Putamen (tissue), 1 donor: ENCODE measurements around the gene TMEM248.
A peak's percentile ranks its signal among the peaks of the same experiment; 100 is the strongest.
"Not testable (repeated sequence)": the region's sequence is repeated elsewhere in the genome, so short reads cannot be mapped to it uniquely, and the experiment has no call there.

ENCODE experiments used
- DNase-seq: peaks from one replicate; pipeline ENCODE4 v3.0.0-alpha.2; 2016; ENCODE audit warnings: low spot score

The TMEM248 gene

DNA sequence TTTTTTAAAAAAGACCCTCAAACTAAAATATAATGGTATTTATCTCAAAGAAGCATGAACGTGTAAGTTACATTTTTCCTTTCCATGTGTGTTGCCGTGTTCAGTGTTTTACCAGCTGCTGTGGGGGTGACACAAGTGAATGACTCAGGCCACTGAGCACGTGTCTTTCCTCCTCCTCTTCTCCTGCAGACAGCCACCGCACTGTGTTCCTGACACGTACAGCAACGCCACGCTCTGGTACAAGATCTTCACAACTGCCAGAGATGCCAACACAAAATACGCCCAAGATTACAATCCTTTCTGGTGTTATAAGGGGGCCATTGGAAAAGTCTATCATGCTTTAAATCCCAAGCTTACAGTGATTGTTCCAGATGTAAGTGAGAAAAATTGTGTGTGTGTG, 29.7 kb downstream of the TMEM248 start:
- peak; percentile 80 for DNase-seq

- DNase-seq: no peak
Observed at GRCh38 chr7:66952343-66953043, 31.5 kb downstream of the TMEM248 start.

GRCh38 chr7:66953044-66953427, 32.0 kb downstream of the TMEM248 start:
- no peak for DNase-seq

DNA sequence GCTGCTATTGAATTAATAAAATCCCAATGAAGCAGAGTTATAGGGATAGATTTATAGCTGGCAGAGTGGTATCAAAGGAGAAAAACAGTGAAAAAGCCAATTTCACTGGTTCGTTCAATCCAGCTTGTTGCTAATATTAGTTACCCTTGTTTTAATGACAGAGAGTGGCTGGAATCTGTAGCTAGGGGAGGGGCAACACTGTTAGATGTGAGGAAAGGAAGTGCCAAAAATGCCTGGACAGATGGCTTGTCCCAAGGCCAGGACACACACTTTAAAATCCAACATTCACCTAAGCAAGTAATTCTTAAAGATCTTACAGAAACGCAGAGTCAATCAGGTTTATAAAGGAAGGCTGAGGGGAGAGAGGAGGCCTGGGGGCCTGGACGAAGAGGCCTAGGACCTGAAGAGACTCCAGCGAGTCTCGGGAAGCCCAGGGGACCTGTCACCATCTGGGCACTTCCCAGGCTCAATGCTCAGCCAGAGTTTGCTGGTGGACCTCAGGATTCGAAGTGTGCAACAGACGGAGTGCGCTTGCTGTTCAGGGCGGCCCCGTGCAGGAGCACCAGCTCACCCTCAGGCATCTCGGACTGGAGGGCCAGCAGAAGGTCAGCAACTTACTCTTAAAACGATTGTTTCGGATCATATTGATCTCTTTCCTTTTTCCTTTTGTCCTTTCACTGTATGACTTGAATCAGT, 36.7 kb downstream of the TMEM248 start:
- DNase-seq: no peak

- no peak for DNase-seq
Observed at GRCh38 chr7:66958538-66959350, 37.7 kb downstream of the TMEM248 start.

DNA sequence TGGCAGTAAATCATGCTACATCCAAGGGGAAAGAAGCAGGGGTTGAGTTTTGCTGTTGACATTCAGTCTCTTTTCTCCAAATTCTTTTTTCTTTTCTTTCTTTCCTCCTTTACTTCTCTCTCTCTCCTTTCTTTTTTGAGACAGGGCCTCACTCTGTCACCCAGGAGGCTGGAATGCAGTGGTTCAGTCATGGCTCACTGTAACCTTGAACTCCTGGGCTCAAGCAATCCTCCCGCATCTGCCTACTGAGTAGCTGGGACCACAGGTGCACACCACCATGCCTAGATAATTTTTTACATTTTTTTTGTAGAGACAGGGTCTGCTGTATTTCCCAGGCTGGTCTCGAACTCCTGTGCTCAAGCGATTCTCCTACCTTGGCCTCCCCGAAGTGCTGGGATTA, 39.2 kb downstream of the TMEM248 start:
- DNase-seq: no peak

DNA sequence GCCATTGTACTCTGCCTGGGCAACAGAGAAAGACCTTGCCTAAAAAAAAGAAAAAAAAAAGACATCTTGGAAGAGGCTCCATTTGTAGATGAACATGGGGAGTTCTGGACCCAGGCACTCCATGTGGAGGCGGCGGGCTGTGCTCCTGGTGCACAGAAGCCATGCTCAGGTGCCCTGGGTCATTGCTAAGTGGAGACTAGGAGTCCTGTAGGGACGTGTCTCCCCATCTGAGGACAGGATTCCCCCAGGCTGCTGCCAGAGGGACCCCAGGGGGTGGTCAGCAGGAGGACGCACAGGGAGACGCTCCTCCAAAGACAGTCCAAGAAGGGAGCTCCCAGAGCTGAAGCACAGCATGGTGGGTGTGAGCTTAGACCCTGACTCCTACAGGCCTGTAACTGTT, 40.1 kb downstream of the TMEM248 start:
- DNase-seq: no peak

- no peak for DNase-seq
Observed at GRCh38 chr7:66964411-66964810, 43.4 kb downstream of the TMEM248 start.

DNA sequence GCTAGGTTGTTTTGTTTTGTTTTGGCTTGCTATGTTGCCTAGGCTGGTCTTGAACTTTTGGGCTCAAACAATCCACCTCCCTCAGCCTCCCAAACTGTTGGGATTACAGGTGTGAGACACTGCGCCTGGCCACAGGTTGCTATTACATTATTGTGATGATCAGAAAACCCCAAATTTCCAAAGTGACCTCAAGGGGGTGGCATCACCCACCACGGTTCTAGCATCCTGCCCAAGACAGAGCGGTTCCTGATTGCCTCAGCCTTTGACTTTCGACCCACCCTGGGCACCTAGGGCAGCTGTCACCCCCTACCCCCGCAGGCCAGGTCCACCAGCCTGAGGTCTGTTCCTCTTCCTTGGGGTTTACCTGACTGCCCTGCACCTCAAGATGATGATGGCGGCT, 46.0 kb downstream of the TMEM248 start:
- no peak for DNase-seq

DNA sequence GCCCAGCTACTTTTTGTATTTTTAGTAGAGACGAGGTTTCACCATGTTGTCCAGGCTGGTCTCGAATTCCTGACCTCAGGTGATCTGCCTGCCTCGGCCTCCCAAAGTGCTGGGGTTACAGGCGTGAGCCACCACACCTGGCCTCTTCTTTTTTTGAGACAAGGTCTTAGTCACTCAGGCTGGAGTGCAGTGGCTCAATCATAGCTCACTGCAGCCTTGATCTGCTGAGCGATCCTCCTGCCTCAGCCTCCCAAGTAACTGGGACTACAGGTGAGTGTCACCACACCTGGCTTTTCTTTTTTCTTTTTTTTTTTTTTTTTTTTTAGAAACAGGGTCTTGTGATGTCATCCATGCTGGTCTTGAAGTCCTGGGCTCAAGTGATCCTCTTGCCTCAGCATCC, 48.0 kb downstream of the TMEM248 start:
- not testable (repeated sequence) for DNase-seq

GRCh38 chr7:66970310-66970709, 49.3 kb downstream of the TMEM248 start:
- DNase-seq: no peak

DNA sequence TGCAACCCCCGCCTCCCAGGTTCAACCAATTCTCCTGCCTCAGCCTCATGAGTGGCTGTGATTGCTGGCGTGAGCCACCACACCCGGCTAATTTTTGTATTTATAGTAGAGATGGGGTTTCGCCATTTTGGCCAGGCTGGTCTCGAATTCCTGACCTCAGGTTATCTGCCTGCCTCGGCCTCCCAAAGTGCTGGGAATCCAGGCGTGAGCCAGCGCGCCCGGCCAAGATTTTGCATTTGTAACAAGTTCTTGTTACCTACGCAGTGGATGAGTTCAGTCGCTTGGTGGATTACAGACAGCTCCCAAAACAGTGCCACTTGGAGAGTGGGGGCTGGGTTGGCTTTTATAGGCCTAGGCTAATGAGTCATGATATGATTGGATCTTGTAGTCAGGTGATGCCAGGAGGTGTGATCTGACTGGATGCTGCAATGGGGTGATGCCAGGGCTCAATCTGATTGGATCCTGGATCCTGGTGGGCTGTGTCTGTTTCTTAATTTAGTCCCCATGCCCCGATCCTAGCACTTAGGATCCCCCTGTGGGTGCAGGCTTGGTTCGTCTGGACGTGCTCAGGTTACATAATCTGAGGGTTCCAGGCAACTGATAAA, 54.1 kb downstream of the TMEM248 start:
- no peak for DNase-seq

- DNase-seq: not testable (repeated sequence)
Observed at GRCh38 chr7:66978312-66978711, 57.3 kb downstream of the TMEM248 start.

DNA sequence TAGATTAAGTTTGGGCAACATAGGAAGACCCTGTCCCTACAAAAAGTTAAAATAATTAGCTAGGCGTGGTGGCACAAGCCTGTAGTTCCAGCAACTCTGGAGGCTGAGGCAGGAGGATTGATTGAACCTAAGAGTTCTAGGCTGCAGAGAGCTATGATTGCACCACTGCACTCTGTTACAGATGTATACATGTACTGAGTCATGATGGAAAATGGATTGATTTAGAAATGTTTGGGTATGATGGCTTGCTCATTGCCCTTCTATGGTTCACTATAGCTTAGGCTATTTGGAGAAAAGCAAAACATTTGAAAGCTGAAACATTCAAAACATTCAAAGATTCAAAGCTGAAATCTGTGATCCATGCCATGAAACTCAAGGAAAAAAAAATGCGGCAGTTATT, 58.0 kb downstream of the TMEM248 start:
- DNase-seq: not testable (repeated sequence)

DNA sequence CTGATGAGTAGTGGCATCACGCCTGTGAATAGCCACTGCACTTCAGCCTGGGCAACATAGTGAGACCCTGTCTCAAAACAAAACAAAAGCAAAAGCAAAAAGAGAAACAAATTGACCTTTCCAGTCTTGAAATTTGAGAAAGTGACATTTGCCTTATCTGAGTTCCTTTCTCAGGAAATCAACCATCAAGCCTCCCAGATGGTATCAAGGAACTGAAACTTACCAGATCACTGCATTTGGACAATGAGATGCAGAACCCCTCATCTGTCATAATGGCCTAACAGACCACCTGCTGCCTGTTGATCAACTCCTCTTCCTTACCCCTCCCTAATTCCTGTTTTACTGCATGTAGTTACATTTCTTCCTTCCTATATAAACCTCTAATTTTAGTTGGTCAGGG, 59.3 kb downstream of the TMEM248 start:
- not testable (repeated sequence) for DNase-seq

- DNase-seq: not testable (repeated sequence)
Observed at GRCh38 chr7:66989552-66989951, 68.5 kb downstream of the TMEM248 start.

- DNase-seq: not testable (repeated sequence)
Observed at GRCh38 chr7:66994051-66994450, 73.0 kb downstream of the TMEM248 start.

- DNase-seq: peak; percentile 31
Observed at GRCh38 chr7:66994691-66995049, 73.6 kb downstream of the TMEM248 start.

DNA sequence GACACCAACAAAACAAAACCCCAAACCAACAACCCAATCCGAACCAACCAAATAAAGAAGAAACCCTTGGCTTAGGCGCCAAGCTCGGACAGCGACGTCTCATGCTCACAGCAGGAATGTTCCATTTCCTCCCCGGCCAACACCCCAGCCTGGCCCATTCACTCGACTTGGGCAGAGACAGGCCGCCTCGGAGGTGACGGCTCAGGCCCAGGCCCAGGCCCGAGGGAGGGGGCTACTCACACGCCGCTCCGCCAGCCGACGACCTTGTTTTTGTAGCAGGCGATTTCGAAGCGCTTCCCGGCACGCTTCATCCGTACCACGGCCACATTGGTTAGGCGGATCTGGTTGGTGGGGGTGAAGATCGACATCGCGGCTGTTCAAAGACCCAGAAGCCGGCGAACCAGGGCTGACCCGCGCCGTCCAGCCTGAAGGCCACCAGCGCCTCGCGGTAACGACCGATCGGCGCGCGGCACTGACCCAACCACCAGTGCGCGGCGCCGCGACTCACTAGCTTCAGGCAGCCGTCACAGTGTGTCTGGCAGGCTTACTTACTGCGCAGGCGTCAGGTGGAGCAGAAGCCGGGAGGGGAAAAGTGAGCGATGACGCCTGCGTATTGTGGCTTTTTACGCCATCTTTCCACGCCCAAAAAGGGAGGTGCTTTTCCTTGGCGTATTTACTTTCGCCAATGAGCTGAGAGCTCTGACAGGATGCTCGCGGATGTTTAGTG, 74.2 kb downstream of the TMEM248 start, which contains the start of gene SBDS:
TSS of gene SBDS (minus strand) at position 537 of the 727 bp plus-strand sequence. CDS start at position 368, 169 bp downstream.
- peak; percentile 98 for DNase-seq

GRCh38 chr7:66996444-66997191, 75.6 kb downstream of the TMEM248 start, which contains the start of gene TYW1:
Gene TYW1 (plus strand): TSS chr7:66996833. CDS start chr7:66996979, 146 bp downstream.
- DNase-seq: peak; percentile 99
